ENCODE results near the gene ADNP. TPM values are rescaled to one million over a fixed set of nuclear protein-coding genes. Genes with fewer than 3 reads are reported as not detected.

ADNP gene
- total and polyA plus RNA-seq, 7 donors = 13.3 to 40.1 (median 34.2) TPM

DNA sequence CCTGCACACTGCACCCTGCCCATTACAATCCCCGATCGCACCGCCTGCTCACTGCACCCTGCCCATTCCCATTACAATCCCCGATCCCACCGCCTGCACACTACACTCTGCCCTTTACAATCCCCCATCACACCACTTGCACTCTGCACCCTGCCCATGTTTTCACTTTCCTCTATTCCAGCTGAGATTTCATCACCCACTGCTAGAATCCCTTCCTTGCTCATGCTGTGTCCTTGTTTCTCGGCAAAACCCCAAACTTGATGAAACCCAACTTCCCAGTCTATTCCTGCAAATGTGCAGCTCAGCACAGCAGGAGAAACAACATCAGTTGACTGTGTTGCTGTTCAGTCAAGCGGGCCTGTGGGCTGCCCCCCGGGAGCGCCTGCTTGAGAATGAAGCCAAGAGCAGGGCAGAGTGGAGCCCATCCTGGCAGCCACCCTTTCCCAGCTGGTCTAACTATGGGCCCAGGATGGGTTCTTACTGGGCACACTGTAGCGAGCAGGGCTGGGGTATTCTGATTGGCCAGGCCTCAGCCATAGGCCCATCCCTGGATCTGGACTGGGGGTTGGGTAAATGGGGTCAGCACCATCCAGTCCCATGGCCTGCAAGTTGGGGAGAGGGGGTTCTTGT lies 44.6 kb upstream of the ADNP start:
- DNase-seq (no peak), ATAC-seq (no peak)
- no peaks in the 10 kb centered on the region for H3K9me3 ChIP-seq
- WGBS, 3 donors = 79 to 83% (median 79%) methylated on average over 10 of the region's 10 CpGs
- no peak overlapping the region for H3K4me3 ChIP-seq
- H3K36me3 ChIP-seq (ENCODE audit: insufficient read depth in 1 of 2, low read depth in 1 of 2) = no peaks in the 10 kb centered on the region
- H3K27me3 ChIP-seq (ENCODE audit: insufficient read depth in 3 of 3, low read length in 2 of 3) = peaks cover 0 to 13% (median 3%) of the 10 kb centered on the region in 3 donors
- no peaks in the 10 kb centered on the region for H3K4me1 ChIP-seq
- H3K27ac ChIP-seq = no peak overlapping the region
- intact Hi-C loops (cut with DNase I) = no loop called here
- TF ChIP-seq, protein P1, sequence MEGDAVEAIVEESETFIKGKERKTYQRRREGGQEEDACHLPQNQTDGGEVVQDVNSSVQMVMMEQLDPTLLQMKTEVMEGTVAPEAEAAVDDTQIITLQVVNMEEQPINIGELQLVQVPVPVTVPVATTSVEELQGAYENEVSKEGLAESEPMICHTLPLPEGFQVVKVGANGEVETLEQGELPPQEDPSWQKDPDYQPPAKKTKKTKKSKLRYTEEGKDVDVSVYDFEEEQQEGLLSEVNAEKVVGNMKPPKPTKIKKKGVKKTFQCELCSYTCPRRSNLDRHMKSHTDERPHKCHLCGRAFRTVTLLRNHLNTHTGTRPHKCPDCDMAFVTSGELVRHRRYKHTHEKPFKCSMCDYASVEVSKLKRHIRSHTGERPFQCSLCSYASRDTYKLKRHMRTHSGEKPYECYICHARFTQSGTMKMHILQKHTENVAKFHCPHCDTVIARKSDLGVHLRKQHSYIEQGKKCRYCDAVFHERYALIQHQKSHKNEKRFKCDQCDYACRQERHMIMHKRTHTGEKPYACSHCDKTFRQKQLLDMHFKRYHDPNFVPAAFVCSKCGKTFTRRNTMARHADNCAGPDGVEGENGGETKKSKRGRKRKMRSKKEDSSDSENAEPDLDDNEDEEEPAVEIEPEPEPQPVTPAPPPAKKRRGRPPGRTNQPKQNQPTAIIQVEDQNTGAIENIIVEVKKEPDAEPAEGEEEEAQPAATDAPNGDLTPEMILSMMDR (IDR thresholded peaks at IDR 0.05) = no peak

DNA sequence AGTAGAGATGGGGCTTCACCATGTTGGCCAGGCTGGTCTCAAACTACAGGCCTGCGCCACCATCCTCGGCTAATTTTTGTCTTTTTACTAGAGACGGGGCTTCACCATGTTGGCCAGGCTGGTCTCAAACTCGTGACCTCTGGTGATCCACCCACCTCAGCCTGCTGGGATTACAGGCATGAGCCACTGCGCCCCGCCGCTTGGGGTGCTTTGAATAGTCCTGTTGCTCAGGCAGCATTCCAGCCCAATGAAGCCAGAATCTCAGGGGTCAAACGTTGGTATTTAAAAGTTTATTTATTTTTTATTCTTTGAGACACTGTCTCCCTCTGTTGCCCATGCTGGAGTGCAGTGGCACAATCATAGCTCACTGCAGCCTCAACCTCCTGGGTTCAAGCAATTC lies 38.7 kb upstream of the ADNP start:
- Histone ChIP-seq H3K27ac (no peak overlapping the region), H3K4me3 (no peak overlapping the region), H3K27me3 (ENCODE audit: insufficient read depth in 3 of 3, low read length in 2 of 3) (no peaks in the 10 kb centered on the region), H3K9me3 (no peaks in the 10 kb centered on the region), H3K36me3 (ENCODE audit: insufficient read depth in 1 of 2, low read depth in 1 of 2) (no peaks in the 10 kb centered on the region), H3K4me1 (no peaks in the 10 kb centered on the region)
- no peak for DNase-seq
- ATAC-seq = no peak
- TF ChIP-seq, protein P1 (IDR thresholded peaks at IDR 0.05) = no peak
- 77 to 84% (median 77%) methylated on average over 8 of the region's 8 CpGs for WGBS, 3 donors
- intact Hi-C loops (cut with DNase I) = no loop called here

DNA sequence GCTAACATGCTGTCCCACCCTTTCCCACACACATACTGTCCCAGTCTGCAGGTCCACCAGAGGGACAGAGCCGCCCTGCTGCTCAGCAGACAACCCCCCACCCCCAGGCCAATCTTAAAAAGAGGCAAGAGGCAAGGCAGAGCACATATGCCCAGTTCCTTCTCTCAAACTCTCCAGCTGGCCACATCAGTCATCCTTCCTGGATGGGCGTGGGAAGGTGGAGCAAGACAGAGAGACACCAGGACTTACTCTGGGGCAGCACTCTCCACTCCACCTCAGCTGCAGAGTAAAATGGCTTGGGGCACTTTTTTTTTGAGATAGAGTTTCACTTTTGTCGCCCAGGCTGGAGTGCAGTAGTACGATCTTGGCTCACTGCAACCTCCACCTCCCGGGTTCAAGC lies 38.2 kb upstream of the ADNP start:
- H3K27me3 ChIP-seq (ENCODE audit: insufficient read depth in 3 of 3, low read length in 2 of 3) = no peaks in the 10 kb centered on the region
- 66 to 77% (median 66%) methylated on average over 5 of the region's 5 CpGs for WGBS, 3 donors
- DNase-seq (no peak), ATAC-seq (no peak)
- no peak overlapping the region for H3K27ac ChIP-seq
- TF ChIP-seq, protein P1 (IDR thresholded peaks at IDR 0.05) = no peak
- no peaks in the 10 kb centered on the region for H3K36me3 ChIP-seq (ENCODE audit: insufficient read depth in 1 of 2, low read depth in 1 of 2)
- no peaks in the 10 kb centered on the region for H3K4me1 ChIP-seq
- H3K9me3 ChIP-seq = no peaks in the 10 kb centered on the region
- intact Hi-C loops (cut with DNase I) = no loop called here
- no peak overlapping the region for H3K4me3 ChIP-seq

DNA sequence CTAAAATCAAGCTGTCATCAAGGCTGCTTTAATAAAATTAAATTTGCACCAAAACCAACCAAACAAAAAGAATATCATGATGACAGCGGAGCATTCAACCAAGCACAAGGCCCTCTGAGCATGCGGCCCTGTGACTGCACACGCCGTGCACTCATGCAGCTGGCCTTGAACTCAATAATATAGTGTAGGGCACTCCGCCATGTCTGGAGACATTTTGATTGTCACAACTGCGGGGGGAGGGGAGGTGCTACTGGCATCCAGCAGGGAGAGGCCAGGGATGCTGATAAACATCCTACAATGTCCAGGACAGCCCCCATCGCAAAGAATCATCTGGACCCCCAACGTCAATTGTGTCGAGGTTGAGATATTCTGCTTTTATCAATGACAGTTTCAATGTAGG lies 37.1 kb upstream of the ADNP start:
- intact Hi-C loops (cut with DNase I) = no loop called here
- H3K9me3 ChIP-seq = no peaks in the 10 kb centered on the region
- H3K4me1 ChIP-seq = no peaks in the 10 kb centered on the region
- 78 to 81% (median 80%) methylated on average over 9 of the region's 9 CpGs for WGBS, 3 donors
- DNase-seq = no peak
- H3K27ac ChIP-seq = no peak overlapping the region
- ATAC-seq = no peak
- no peaks in the 10 kb centered on the region for H3K36me3 ChIP-seq (ENCODE audit: insufficient read depth in 1 of 2, low read depth in 1 of 2)
- H3K4me3 ChIP-seq = no peak overlapping the region
- no peaks in the 10 kb centered on the region for H3K27me3 ChIP-seq (ENCODE audit: insufficient read depth in 3 of 3, low read length in 2 of 3)
- TF ChIP-seq, protein P1 (IDR thresholded peaks at IDR 0.05) = no peak

DNA sequence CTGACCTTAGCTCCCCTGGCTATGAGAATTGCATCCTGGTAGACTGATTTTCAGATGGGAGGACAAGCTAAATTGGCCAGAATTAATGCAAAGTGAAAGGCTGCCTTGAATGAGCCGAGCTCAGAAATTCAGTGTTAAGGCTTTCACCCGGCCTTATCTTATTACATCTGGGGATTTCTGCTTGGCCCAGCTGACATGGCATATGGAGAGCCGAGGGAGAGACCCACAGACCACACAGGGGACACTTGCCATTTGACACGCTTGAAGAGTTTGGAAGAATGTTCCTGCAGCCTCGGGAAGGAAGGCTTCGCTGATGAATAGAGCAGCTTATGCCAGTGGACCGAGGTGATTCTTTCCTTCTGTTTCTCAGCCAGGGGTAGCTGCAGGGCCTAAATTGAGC lies 36.3 kb upstream of the ADNP start:
- Histone ChIP-seq H3K27ac (no peak overlapping the region), H3K4me1 (no peaks in the 10 kb centered on the region), H3K9me3 (no peaks in the 10 kb centered on the region), H3K27me3 (ENCODE audit: insufficient read depth in 3 of 3, low read length in 2 of 3) (no peaks in the 10 kb centered on the region), H3K36me3 (ENCODE audit: insufficient read depth in 1 of 2, low read depth in 1 of 2) (no peaks in the 10 kb centered on the region), H3K4me3 (no peak overlapping the region)
- intact Hi-C loops (cut with DNase I) = no loop called here
- no peak for ATAC-seq
- no peak for DNase-seq
- TF ChIP-seq, protein P1 (IDR thresholded peaks at IDR 0.05) = no peak
- 13 to 21% (median 18%) methylated on average over 7 of the region's 7 CpGs for WGBS, 3 donors
